Ammon's horn (tissue), 1 donor: ENCODE measurements around the gene SIDT2.
"Not testable (repeated sequence)": the region's sequence is repeated elsewhere in the genome, so short reads cannot be mapped to it uniquely, and the experiment has no call there.

ENCODE experiments used
- DNase-seq: peaks from one replicate; pipeline ENCODE4 v3.0.0-alpha.2; 2016; ENCODE audit warnings: low spot score

Gene SIDT2

GRCh38 chr11:117172724-117173421, 5.7 kb upstream of the SIDT2 start:
- DNase-seq, result no peak

- DNase-seq, result peak; percentile 82
Measured at GRCh38 chr11:117175104-117175503, 3.4 kb upstream of the SIDT2 start.

GRCh38 chr11:117175781-117176180, 2.8 kb upstream of the SIDT2 start:
- DNase-seq, result no peak

GRCh38 chr11:117176186-117176585, 2.4 kb upstream of the SIDT2 start:
- no peak for DNase-seq

GRCh38 chr11:117177534-117178209, 871 bp upstream of the SIDT2 start:
- no peak for DNase-seq

GRCh38 chr11:117179048-117179999, 781 bp downstream of the SIDT2 start:
- peak; percentile 43 for DNase-seq

GRCh38 chr11:117180020-117180419, 1.5 kb downstream of the SIDT2 start:
- no peak for DNase-seq

- DNase-seq, result peak; percentile 92
Measured at GRCh38 chr11:117180661-117181585, 2.4 kb downstream of the SIDT2 start.

GRCh38 chr11:117181586-117182550, 3.3 kb downstream of the SIDT2 start:
- no peak for DNase-seq

GRCh38 chr11:117182551-117182935, 4.0 kb downstream of the SIDT2 start:
- no peak for DNase-seq

GRCh38 chr11:117183178-117183577, 4.6 kb downstream of the SIDT2 start:
- DNase-seq, result not testable (repeated sequence)

GRCh38 chr11:117183724-117184349, 5.3 kb downstream of the SIDT2 start:
- no peak for DNase-seq

- DNase-seq, result no peak
Measured at GRCh38 chr11:117185736-117186430, 7.3 kb downstream of the SIDT2 start.

GRCh38 chr11:117186431-117186761, 7.9 kb downstream of the SIDT2 start:
- DNase-seq, result no peak

- no peak for DNase-seq
Measured at GRCh38 chr11:117187007-117187406, 8.5 kb downstream of the SIDT2 start.

GRCh38 chr11:117187428-117187798, 8.9 kb downstream of the SIDT2 start:
- DNase-seq, result no peak

- DNase-seq, result no peak
Measured at GRCh38 chr11:117187799-117188481, 9.4 kb downstream of the SIDT2 start.

- no peak for DNase-seq
Measured at GRCh38 chr11:117188620-117189081, 10.1 kb downstream of the SIDT2 start.
